Ishikawa (cell line): ENCODE results near the gene SIGLEC11.

ENCODE experiments used
- EP300 ChIP-seq: IDR thresholded peaks from 2 replicates; pipeline ENCODE4 v1.6.1; 2012; ENCODE audit warnings: borderline replicate concordance
- REST ChIP-seq: IDR thresholded peaks from 2 replicates; pipeline ENCODE4 v1.6.1; 2012; ENCODE audit warnings: low read depth, mild to moderate bottlenecking

GRCh38 chr19:50003254-50003788 lies 42.3 kb upstream of the SIGLEC11 start:
- TF ChIP-seq REST (peak; percentile 43; the same call in 1 of the 2 replicates), EP300 (no peak)
